B cell (primary cell): ENCODE data around the gene RFWD3.

Experiments used
- EZH2 ChIP-seq: IDR thresholded peaks from 2 replicates; pipeline ENCODE4 v1.6.1; 2012; ENCODE audit warnings: borderline replicate concordance, low read depth, mild to moderate bottlenecking, moderate library complexity, low read length; ENCODE audit not compliant: insufficient read depth, poor library complexity, severe bottlenecking
- TF ChIP-seq, protein P1 (sequence below): fragments of 200-600 bp; IDR thresholded peaks from one replicate; pipeline ENCODE4 v1.8.0; 2022; ENCODE audit warnings: antibody characterized with exemption, mild to moderate bottlenecking

DNA sequence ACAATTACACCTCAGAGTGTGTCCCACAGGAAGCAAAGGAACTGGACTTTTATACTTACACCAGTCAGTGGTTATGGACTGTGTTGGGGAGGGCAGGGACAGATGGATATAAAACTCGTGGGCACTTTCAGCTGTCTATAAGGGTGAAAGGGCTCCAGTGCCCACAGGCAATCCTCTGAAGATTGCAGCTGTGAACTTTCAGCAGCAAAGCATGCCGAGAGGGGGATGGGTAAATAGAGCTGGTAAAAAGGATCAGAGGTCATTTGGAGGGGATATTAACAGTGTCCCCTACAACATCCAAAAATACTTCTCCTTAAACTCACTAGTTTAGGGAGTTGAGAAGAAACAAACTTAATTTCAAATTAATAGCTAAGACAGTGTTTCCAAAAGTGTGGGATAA lies 13.3 kb upstream of the RFWD3 start:
- TF ChIP-seq, protein P1, sequence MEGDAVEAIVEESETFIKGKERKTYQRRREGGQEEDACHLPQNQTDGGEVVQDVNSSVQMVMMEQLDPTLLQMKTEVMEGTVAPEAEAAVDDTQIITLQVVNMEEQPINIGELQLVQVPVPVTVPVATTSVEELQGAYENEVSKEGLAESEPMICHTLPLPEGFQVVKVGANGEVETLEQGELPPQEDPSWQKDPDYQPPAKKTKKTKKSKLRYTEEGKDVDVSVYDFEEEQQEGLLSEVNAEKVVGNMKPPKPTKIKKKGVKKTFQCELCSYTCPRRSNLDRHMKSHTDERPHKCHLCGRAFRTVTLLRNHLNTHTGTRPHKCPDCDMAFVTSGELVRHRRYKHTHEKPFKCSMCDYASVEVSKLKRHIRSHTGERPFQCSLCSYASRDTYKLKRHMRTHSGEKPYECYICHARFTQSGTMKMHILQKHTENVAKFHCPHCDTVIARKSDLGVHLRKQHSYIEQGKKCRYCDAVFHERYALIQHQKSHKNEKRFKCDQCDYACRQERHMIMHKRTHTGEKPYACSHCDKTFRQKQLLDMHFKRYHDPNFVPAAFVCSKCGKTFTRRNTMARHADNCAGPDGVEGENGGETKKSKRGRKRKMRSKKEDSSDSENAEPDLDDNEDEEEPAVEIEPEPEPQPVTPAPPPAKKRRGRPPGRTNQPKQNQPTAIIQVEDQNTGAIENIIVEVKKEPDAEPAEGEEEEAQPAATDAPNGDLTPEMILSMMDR = no peak
- no peak for TF ChIP-seq EZH2
